NB4 (cell line): ENCODE results near the gene HLA-DPB1.
"Not testable (repeated sequence)": the region's sequence is repeated elsewhere in the genome, so short reads cannot be mapped to it uniquely, and the experiment has no call there.

ENCODE experiments used
- DNase-seq: peaks from one replicate; pipeline ENCODE4 v3.0.0; 2010; ENCODE audit warnings: low read depth
- H3K4me3 ChIP-seq: one replicate; pipeline ENCODE4 v1.5.1; 2011; ENCODE audit warnings: mild to moderate bottlenecking, low read depth, low read length, moderate library complexity
- CTCF ChIP-seq: IDR thresholded peaks from one replicate; pipeline ENCODE4 v1.5.1; 2012; ENCODE audit warnings: low read depth, low read length
- MAX ChIP-seq: IDR thresholded peaks from 2 replicates; pipeline ENCODE4 v1.6.1; 2011; ENCODE audit warnings: low read depth, low read length
- MYC ChIP-seq: IDR thresholded peaks from 2 replicates; pipeline ENCODE4 v1.6.1; 2011; ENCODE audit warnings: low read depth, low read length
- POLR2A ChIP-seq: IDR thresholded peaks from 2 replicates; pipeline ENCODE4 v1.6.1; 2011; ENCODE audit warnings: mild to moderate bottlenecking; ENCODE audit not compliant: insufficient read length; ENCODE audit errors: extremely low read depth

The HLA-DPB1 gene

GRCh38 chr6:33091957-33092356 is 16.2 kb downstream of the HLA-DPB1 start:
- no peak for TF ChIP-seq POLR2A
- TF ChIP-seq MAX = no peak
- TF ChIP-seq CTCF = peak; percentile 80
- DNase-seq = peak; percentile 48
- H3K4me3 ChIP-seq = no peak overlapping the region

- no peak for DNase-seq
- TF ChIP-seq POLR2A (no peak), CTCF (no peak), MYC (no peak), MAX (no peak)
- no peak overlapping the region for H3K4me3 ChIP-seq
Measured at GRCh38 chr6:33092385-33092784, 16.6 kb downstream of the HLA-DPB1 start.

- no peak for TF ChIP-seq POLR2A
- no peak for TF ChIP-seq MYC
- TF ChIP-seq CTCF = no peak
- TF ChIP-seq MAX = no peak
- DNase-seq = no peak
- H3K4me3 ChIP-seq = no peak overlapping the region
Measured at GRCh38 chr6:33093855-33094254, 18.1 kb downstream of the HLA-DPB1 start.

GRCh38 chr6:33095681-33096080 is 19.9 kb downstream of the HLA-DPB1 start:
- TF ChIP-seq MAX (no peak), MYC (no peak), CTCF (no peak), POLR2A (no peak)
- H3K4me3 ChIP-seq = no peak overlapping the region
- DNase-seq = no peak

- not testable (repeated sequence) for H3K4me3 ChIP-seq, DNase-seq
Measured at GRCh38 chr6:33101121-33101737, 25.4 kb downstream of the HLA-DPB1 start.

- no peak for DNase-seq
- TF ChIP-seq POLR2A (no peak), CTCF (no peak), MYC (no peak), MAX (no peak)
- no peak overlapping the region for H3K4me3 ChIP-seq
Measured at GRCh38 chr6:33103776-33104175, 28.0 kb downstream of the HLA-DPB1 start.
